ENCODE measurements around the gene SEPTIN11.
A peak's percentile ranks its signal among the peaks of the same experiment; 100 is the strongest.

The SEPTIN11 gene

GRCh38 chr4:76949276-76950051, at the start of gene SEPTIN11:
SEPTIN11 (plus strand) TSS chr4:76949752; CDS start chr4:76949904, 152 bp downstream.
- H3K4me1 ChIP-seq (ENCODE audit: control insufficient read depth in 1 of 2, insufficient read depth in 2 of 2, low read length in 2 of 2) = peaks cover 12 to 20% of the 10 kb centered on the region in 2 donors
- H3K27ac ChIP-seq (ENCODE audit: low read depth, low read length) = peak within 1 kb of the TSS; percentile 80
- no peaks in the 10 kb centered on the region for H3K36me3 ChIP-seq (ENCODE audit: control insufficient read depth in 1 of 2, insufficient read depth in 2 of 2, low read length in 2 of 2)
- H3K27me3 ChIP-seq (ENCODE audit: control insufficient read depth in 1 of 2, insufficient read depth in 2 of 2, low read length in 2 of 2) = no peaks in the 10 kb centered on the region
- H3K9me3 ChIP-seq (ENCODE audit: control insufficient read depth in 1 of 2, low read length in 2 of 2) = no peaks in the 10 kb centered on the region
- peak within 1 kb of the TSS; percentile 82 to 85 for H3K9ac ChIP-seq (ENCODE audit: low read depth in 1 of 2, low read length in 2 of 2)
- peak within 1 kb of the TSS; percentile 90 to 94 for H3K4me3 ChIP-seq (ENCODE audit: low read depth in 1 of 2, low read length in 2 of 2)

- no peak overlapping the region for H3K27ac ChIP-seq (ENCODE audit: low read depth, low read length)
- H3K9ac ChIP-seq (ENCODE audit: low read depth in 1 of 2, low read length in 2 of 2) = no peak overlapping the region
- no peaks in the 10 kb centered on the region for H3K9me3 ChIP-seq (ENCODE audit: control insufficient read depth in 1 of 2, low read length in 2 of 2)
- no peak overlapping the region for H3K4me3 ChIP-seq (ENCODE audit: low read depth in 1 of 2, low read length in 2 of 2)
- peaks cover 8 to 14% of the 10 kb centered on the region in 2 donors for H3K4me1 ChIP-seq (ENCODE audit: control insufficient read depth in 1 of 2, insufficient read depth in 2 of 2, low read length in 2 of 2)
- H3K36me3 ChIP-seq (ENCODE audit: control insufficient read depth in 1 of 2, insufficient read depth in 2 of 2, low read length in 2 of 2) = no peaks in the 10 kb centered on the region
- peaks cover 0 to 11% of the 10 kb centered on the region in 2 donors for H3K27me3 ChIP-seq (ENCODE audit: control insufficient read depth in 1 of 2, insufficient read depth in 2 of 2, low read length in 2 of 2)
Measured at GRCh38 chr4:76902233-76902890, 47.2 kb upstream of the SEPTIN11 start.

- Histone ChIP-seq H3K36me3 (ENCODE audit: control insufficient read depth in 1 of 2, insufficient read depth in 2 of 2, low read length in 2 of 2) (no peaks in the 10 kb centered on the region), H3K27ac (ENCODE audit: low read depth, low read length) (no peak overlapping the region), H3K9me3 (ENCODE audit: control insufficient read depth in 1 of 2, low read length in 2 of 2) (no peaks in the 10 kb centered on the region), H3K27me3 (ENCODE audit: control insufficient read depth in 1 of 2, insufficient read depth in 2 of 2, low read length in 2 of 2) (no peaks in the 10 kb centered on the region), H3K4me1 (ENCODE audit: control insufficient read depth in 1 of 2, insufficient read depth in 2 of 2, low read length in 2 of 2) (peaks cover 8 to 14% of the 10 kb centered on the region in 2 donors), H3K9ac (ENCODE audit: low read depth in 1 of 2, low read length in 2 of 2) (no peak overlapping the region), H3K4me3 (ENCODE audit: low read depth in 1 of 2, low read length in 2 of 2) (no peak overlapping the region)
Measured at GRCh38 chr4:76904646-76905190, 44.8 kb upstream of the SEPTIN11 start.

- Histone ChIP-seq H3K4me3 (ENCODE audit: low read depth in 1 of 2, low read length in 2 of 2) (no peak overlapping the region), H3K27ac (ENCODE audit: low read depth, low read length) (no peak overlapping the region), H3K27me3 (ENCODE audit: control insufficient read depth in 1 of 2, insufficient read depth in 2 of 2, low read length in 2 of 2) (no peaks in the 10 kb centered on the region), H3K36me3 (ENCODE audit: control insufficient read depth in 1 of 2, insufficient read depth in 2 of 2, low read length in 2 of 2) (no peaks in the 10 kb centered on the region), H3K9me3 (ENCODE audit: control insufficient read depth in 1 of 2, low read length in 2 of 2) (no peaks in the 10 kb centered on the region), H3K9ac (ENCODE audit: low read depth in 1 of 2, low read length in 2 of 2) (no peak overlapping the region), H3K4me1 (ENCODE audit: control insufficient read depth in 1 of 2, insufficient read depth in 2 of 2, low read length in 2 of 2) (peaks cover 8 to 14% of the 10 kb centered on the region in 2 donors)
Measured at GRCh38 chr4:76905521-76905920, 44.0 kb upstream of the SEPTIN11 start.

GRCh38 chr4:76909711-76910110, 39.8 kb upstream of the SEPTIN11 start:
- Histone ChIP-seq H3K9me3 (ENCODE audit: control insufficient read depth in 1 of 2, low read length in 2 of 2) (no peaks in the 10 kb centered on the region), H3K4me3 (ENCODE audit: low read depth in 1 of 2, low read length in 2 of 2) (no peak overlapping the region), H3K4me1 (ENCODE audit: control insufficient read depth in 1 of 2, insufficient read depth in 2 of 2, low read length in 2 of 2) (no peaks in the 10 kb centered on the region), H3K36me3 (ENCODE audit: control insufficient read depth in 1 of 2, insufficient read depth in 2 of 2, low read length in 2 of 2) (no peaks in the 10 kb centered on the region), H3K27me3 (ENCODE audit: control insufficient read depth in 1 of 2, insufficient read depth in 2 of 2, low read length in 2 of 2) (no peaks in the 10 kb centered on the region), H3K9ac (ENCODE audit: low read depth in 1 of 2, low read length in 2 of 2) (no peak overlapping the region), H3K27ac (ENCODE audit: low read depth, low read length) (no peak overlapping the region)

- Histone ChIP-seq H3K27me3 (ENCODE audit: control insufficient read depth in 1 of 2, insufficient read depth in 2 of 2, low read length in 2 of 2) (no peaks in the 10 kb centered on the region), H3K4me1 (ENCODE audit: control insufficient read depth in 1 of 2, insufficient read depth in 2 of 2, low read length in 2 of 2) (peaks cover 8 to 14% of the 10 kb centered on the region in 2 donors), H3K9ac (ENCODE audit: low read depth in 1 of 2, low read length in 2 of 2) (no peak overlapping the region), H3K9me3 (ENCODE audit: control insufficient read depth in 1 of 2, low read length in 2 of 2) (no peaks in the 10 kb centered on the region), H3K36me3 (ENCODE audit: control insufficient read depth in 1 of 2, insufficient read depth in 2 of 2, low read length in 2 of 2) (no peaks in the 10 kb centered on the region), H3K27ac (ENCODE audit: low read depth, low read length) (no peak overlapping the region), H3K4me3 (ENCODE audit: low read depth in 1 of 2, low read length in 2 of 2) (no peak overlapping the region)
Measured at GRCh38 chr4:76920715-76921114, 28.8 kb upstream of the SEPTIN11 start.

- Histone ChIP-seq H3K9ac (ENCODE audit: low read depth in 1 of 2, low read length in 2 of 2) (no peak overlapping the region), H3K4me3 (ENCODE audit: low read depth in 1 of 2, low read length in 2 of 2) (no peak overlapping the region), H3K27ac (ENCODE audit: low read depth, low read length) (no peak overlapping the region), H3K9me3 (ENCODE audit: control insufficient read depth in 1 of 2, low read length in 2 of 2) (no peaks in the 10 kb centered on the region), H3K4me1 (ENCODE audit: control insufficient read depth in 1 of 2, insufficient read depth in 2 of 2, low read length in 2 of 2) (peaks cover 8 to 14% of the 10 kb centered on the region in 2 donors), H3K27me3 (ENCODE audit: control insufficient read depth in 1 of 2, insufficient read depth in 2 of 2, low read length in 2 of 2) (no peaks in the 10 kb centered on the region), H3K36me3 (ENCODE audit: control insufficient read depth in 1 of 2, insufficient read depth in 2 of 2, low read length in 2 of 2) (no peaks in the 10 kb centered on the region)
Measured at GRCh38 chr4:76923619-76924357, 25.8 kb upstream of the SEPTIN11 start.

- no peaks in the 10 kb centered on the region for H3K9me3 ChIP-seq (ENCODE audit: control insufficient read depth in 1 of 2, low read length in 2 of 2)
- no peaks in the 10 kb centered on the region for H3K27me3 ChIP-seq (ENCODE audit: control insufficient read depth in 1 of 2, insufficient read depth in 2 of 2, low read length in 2 of 2)
- no peak overlapping the region for H3K27ac ChIP-seq (ENCODE audit: low read depth, low read length)
- H3K4me3 ChIP-seq (ENCODE audit: low read depth in 1 of 2, low read length in 2 of 2) = no peak overlapping the region
- no peaks in the 10 kb centered on the region for H3K36me3 ChIP-seq (ENCODE audit: control insufficient read depth in 1 of 2, insufficient read depth in 2 of 2, low read length in 2 of 2)
- H3K9ac ChIP-seq (ENCODE audit: low read depth in 1 of 2, low read length in 2 of 2) = no peak overlapping the region
- H3K4me1 ChIP-seq (ENCODE audit: control insufficient read depth in 1 of 2, insufficient read depth in 2 of 2, low read length in 2 of 2) = peaks cover 8 to 10% of the 10 kb centered on the region in 2 donors
Measured at GRCh38 chr4:76926841-76927240, 22.7 kb upstream of the SEPTIN11 start.

GRCh38 chr4:76930685-76931084, 18.9 kb upstream of the SEPTIN11 start:
- Histone ChIP-seq H3K9me3 (ENCODE audit: control insufficient read depth in 1 of 2, low read length in 2 of 2) (no peaks in the 10 kb centered on the region), H3K36me3 (ENCODE audit: control insufficient read depth in 1 of 2, insufficient read depth in 2 of 2, low read length in 2 of 2) (no peaks in the 10 kb centered on the region), H3K4me3 (ENCODE audit: low read depth in 1 of 2, low read length in 2 of 2) (no peak overlapping the region), H3K27me3 (ENCODE audit: control insufficient read depth in 1 of 2, insufficient read depth in 2 of 2, low read length in 2 of 2) (no peaks in the 10 kb centered on the region), H3K27ac (ENCODE audit: low read depth, low read length) (no peak overlapping the region), H3K4me1 (ENCODE audit: control insufficient read depth in 1 of 2, insufficient read depth in 2 of 2, low read length in 2 of 2) (no peaks in the 10 kb centered on the region), H3K9ac (ENCODE audit: low read depth in 1 of 2, low read length in 2 of 2) (no peak overlapping the region)

GRCh38 chr4:76931087-76931486, 18.5 kb upstream of the SEPTIN11 start:
- H3K27ac ChIP-seq (ENCODE audit: low read depth, low read length) = no peak overlapping the region
- no peaks in the 10 kb centered on the region for H3K9me3 ChIP-seq (ENCODE audit: control insufficient read depth in 1 of 2, low read length in 2 of 2)
- no peaks in the 10 kb centered on the region for H3K36me3 ChIP-seq (ENCODE audit: control insufficient read depth in 1 of 2, insufficient read depth in 2 of 2, low read length in 2 of 2)
- H3K9ac ChIP-seq (ENCODE audit: low read depth in 1 of 2, low read length in 2 of 2) = no peak overlapping the region
- H3K4me1 ChIP-seq (ENCODE audit: control insufficient read depth in 1 of 2, insufficient read depth in 2 of 2, low read length in 2 of 2) = no peaks in the 10 kb centered on the region
- H3K27me3 ChIP-seq (ENCODE audit: control insufficient read depth in 1 of 2, insufficient read depth in 2 of 2, low read length in 2 of 2) = no peaks in the 10 kb centered on the region
- no peak overlapping the region for H3K4me3 ChIP-seq (ENCODE audit: low read depth in 1 of 2, low read length in 2 of 2)
